Mammary epithelial cell (primary cell): Measurements from ENCODE around the gene CHSY1.

Experiments used
- EZH2 ChIP-seq: IDR thresholded peaks from 2 replicates; pipeline ENCODE4 v1.6.1; 2012; ENCODE audit warnings: low read length, inconsistent platforms, borderline replicate concordance
- TF ChIP-seq, protein P1 (sequence below), 2 donors: IDR thresholded peaks in 1 of 2; conservative IDR thresholded peaks in 1 of 2; 2 replicates each; pipeline ENCODE4 v1.5.1; 2011 to 2012; ENCODE audit warnings: inconsistent platforms in 2 of 2, low read length in 2 of 2, mild to moderate bottlenecking in 2 of 2, control low read depth in 1 of 2, low read depth in 1 of 2; ENCODE audit not compliant: insufficient read depth in 1 of 2; ENCODE audit errors: extremely low read depth in 1 of 2

DNA sequence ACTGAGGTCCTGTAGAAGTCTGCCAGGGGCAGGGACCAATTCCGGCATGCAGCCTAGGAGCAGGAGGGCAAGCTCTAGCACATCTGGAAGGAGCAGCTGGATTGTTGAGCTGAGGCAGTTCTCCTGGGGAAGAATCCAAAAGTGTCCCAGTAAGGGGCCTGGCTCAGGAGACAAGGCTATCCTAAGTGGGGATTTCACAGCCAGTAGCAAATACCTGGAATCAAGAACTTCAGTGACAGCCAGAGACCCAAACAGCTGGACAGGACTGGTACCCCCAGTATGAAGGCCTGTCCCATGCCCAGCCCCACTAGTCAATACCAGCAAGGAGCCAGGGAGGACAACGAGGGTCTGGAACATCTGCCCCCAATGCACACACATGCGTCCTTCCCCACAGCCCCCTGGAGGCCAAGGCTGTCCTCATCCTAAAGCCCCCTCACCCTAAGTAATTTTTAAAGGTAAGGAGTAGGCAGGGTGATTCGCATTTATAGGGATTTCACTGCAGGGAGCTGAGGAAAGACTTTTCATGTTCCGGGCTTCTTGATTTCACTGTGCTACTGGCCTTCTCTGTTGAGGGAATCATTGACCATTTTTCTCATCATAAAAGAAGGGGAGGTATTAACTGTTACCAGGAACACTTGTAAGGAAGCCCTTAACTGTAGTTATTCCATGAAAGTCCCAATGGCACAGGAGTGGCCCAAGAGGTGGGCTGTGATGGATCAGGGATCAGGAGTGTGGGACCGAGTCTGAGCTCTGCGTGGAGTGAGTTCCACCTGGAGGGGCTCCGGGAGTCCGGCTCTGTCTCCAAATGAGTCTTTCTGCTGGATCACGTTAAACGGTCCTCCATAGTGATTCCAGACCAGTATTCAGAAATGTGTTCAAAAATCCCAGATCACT lies 2.6 kb upstream of the CHSY1 start:
- TF ChIP-seq, protein P1, sequence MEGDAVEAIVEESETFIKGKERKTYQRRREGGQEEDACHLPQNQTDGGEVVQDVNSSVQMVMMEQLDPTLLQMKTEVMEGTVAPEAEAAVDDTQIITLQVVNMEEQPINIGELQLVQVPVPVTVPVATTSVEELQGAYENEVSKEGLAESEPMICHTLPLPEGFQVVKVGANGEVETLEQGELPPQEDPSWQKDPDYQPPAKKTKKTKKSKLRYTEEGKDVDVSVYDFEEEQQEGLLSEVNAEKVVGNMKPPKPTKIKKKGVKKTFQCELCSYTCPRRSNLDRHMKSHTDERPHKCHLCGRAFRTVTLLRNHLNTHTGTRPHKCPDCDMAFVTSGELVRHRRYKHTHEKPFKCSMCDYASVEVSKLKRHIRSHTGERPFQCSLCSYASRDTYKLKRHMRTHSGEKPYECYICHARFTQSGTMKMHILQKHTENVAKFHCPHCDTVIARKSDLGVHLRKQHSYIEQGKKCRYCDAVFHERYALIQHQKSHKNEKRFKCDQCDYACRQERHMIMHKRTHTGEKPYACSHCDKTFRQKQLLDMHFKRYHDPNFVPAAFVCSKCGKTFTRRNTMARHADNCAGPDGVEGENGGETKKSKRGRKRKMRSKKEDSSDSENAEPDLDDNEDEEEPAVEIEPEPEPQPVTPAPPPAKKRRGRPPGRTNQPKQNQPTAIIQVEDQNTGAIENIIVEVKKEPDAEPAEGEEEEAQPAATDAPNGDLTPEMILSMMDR (conservative IDR thresholded peaks at IDR 0.05 in 1 of 2, IDR thresholded peaks at IDR 0.05 in 1 of 2; ENCODE audit: extremely low read depth in 1 of 2, insufficient read depth in 1 of 2, low read depth in 1 of 2, low read length in 2 of 2), result no peak
- no peak for TF ChIP-seq EZH2
